Breast epithelium (tissue), 3 donors: ENCODE measurements around the gene SLC1A3.

Experiments used
- CTCF ChIP-seq, 3 donors: fragments of 450-650 bp; IDR thresholded peaks; one replicate each; pipeline ENCODE4 v1.5.1; 2016 to 2017; ENCODE audit warnings: antibody characterized with exemption in 3 of 3, mild to moderate bottlenecking in 3 of 3, moderate library complexity in 3 of 3
- POLR2A ChIP-seq: fragments of 450-650 bp; IDR thresholded peaks from one replicate; pipeline ENCODE4 v1.6.1; 2016; ENCODE audit warnings: antibody characterized with exemption, mild to moderate bottlenecking, moderate library complexity
- POLR2AphosphoS5 ChIP-seq, 3 donors: sonication (generic); formaldehyde crosslinking; IDR thresholded peaks; one replicate each; pipeline ENCODE4 v1.6.1; 2017; ENCODE audit warnings: antibody characterized with exemption in 3 of 3

- TF ChIP-seq CTCF (IDR thresholded peaks at IDR 0.05) (no peak), POLR2A (no peak), POLR2AphosphoS5 (IDR thresholded peaks at IDR 0.05) (no peak)
Measured at GRCh38 chr5:36686881-36687280, 80.5 kb downstream of the SLC1A3 start.
